HepG2 (cell line): Measurements from ENCODE around the gene TNPO3. TPM values are rescaled to one million over a fixed set of nuclear protein-coding genes. Genes with fewer than 3 reads are reported as not detected.

Experiments
- CBX1 ChIP-seq: IDR thresholded peaks from one replicate; pipeline ENCODE4 v1.6.1; 2016; ENCODE audit warnings: antibody characterized with exemption, low read depth
- CCDC6 ChIP-seq: sonication (generic); formaldehyde crosslinking; IDR thresholded peaks from 2 replicates; pipeline ENCODE4 v1.8.1; 2022; ENCODE audit warnings: mild to moderate bottlenecking, missing genetic modification reagents, moderate library complexity
- MTF1 ChIP-seq: sonication (generic); formaldehyde crosslinking; IDR thresholded peaks from 2 replicates; pipeline ENCODE4 v1.5.0; 2020; ENCODE audit warnings: missing genetic modification reagents
- NCOR1 ChIP-seq: fragments of 200-600 bp; sonication (generic); IDR thresholded peaks from 2 replicates; pipeline ENCODE4 v1.7.0; 2017; ENCODE audit warnings: antibody characterized with exemption, low read length, borderline replicate concordance
- NFYC ChIP-seq: IDR thresholded peaks from 2 replicates; pipeline ENCODE4 v1.6.1; 2016; ENCODE audit warnings: missing genetic modification reagents, missing compliant biosample characterization
- NPAS2 ChIP-seq: sonication (generic); formaldehyde crosslinking; IDR thresholded peaks from 2 replicates; pipeline ENCODE4 v1.8.0; 2022; ENCODE audit warnings: mild to moderate bottlenecking, missing genetic modification reagents, borderline replicate concordance
- NR2F1 ChIP-seq, 2 experiments: fragments of 450-650 bp in 1 of 2; formaldehyde crosslinking in 1 of 2; IDR thresholded peaks; 2 replicates each; pipeline versions ENCODE4 v1.5.0 to v1.6.1; 2016 to 2020; ENCODE audit warnings: mild to moderate bottlenecking in 1 of 2, missing compliant biosample characterization in 1 of 2, missing genetic modification reagents in 1 of 2, moderate library complexity in 1 of 2
- RARA ChIP-seq: IDR thresholded peaks from 2 replicates; pipeline ENCODE4 v1.6.1; 2016; ENCODE audit warnings: missing genetic modification reagents, missing compliant biosample characterization
- REL ChIP-seq: sonication (generic); formaldehyde crosslinking; conservative IDR thresholded peaks from 2 replicates; pipeline ENCODE4 v1.8.0; 2022; ENCODE audit warnings: mild to moderate bottlenecking, missing genetic modification reagents, moderate library complexity
- SMAD9 ChIP-seq: sonication (generic); formaldehyde crosslinking; IDR thresholded peaks from 2 replicates; pipeline ENCODE4 v1.5.1; 2020; ENCODE audit warnings: mild to moderate bottlenecking, missing genetic modification reagents
- TEAD2 ChIP-seq: sonication (generic); formaldehyde crosslinking; IDR thresholded peaks from 2 replicates; pipeline ENCODE4 v1.9.0; 2021; ENCODE audit warnings: missing genetic modification reagents
- ZNF569 ChIP-seq: sonication (generic); formaldehyde crosslinking; IDR thresholded peaks from 2 replicates; pipeline ENCODE4 v1.5.0; 2020; ENCODE audit warnings: mild to moderate bottlenecking, missing genetic modification reagents, moderate library complexity, borderline replicate concordance
- polyA plus RNA-seq, 8 experiments: library from polyadenylated mRNA; depleted of rRNA in 3 of 8; stranded (reverse) in 7 of 8; unstranded in 1 of 8; fragments of >200 nt; fragmentation: Illumina TruSeq in 4 of 8; extraction: Trizol in 4 of 8; gene quantifications; 2 replicates each; pipeline versions ENCODE4 v1.2.1 to v1.2.3, GENCODE V29; 2011 to 2016; ENCODE audit warnings: low read depth in 4 of 8, missing spikeins in 1 of 8, mixed read lengths in 1 of 8; ENCODE audit not compliant: insufficient read depth in 1 of 8
- total RNA-seq, 5 experiments: library from RNA; depleted of rRNA; stranded (reverse); fragments of >200 nt; fragmentation: Illumina TruSeq; extraction: Trizol; gene quantifications; 2 replicates each; pipeline ENCODE4 v1.2.3, GENCODE V29; 2016; ENCODE audit warnings: low read depth in 1 of 5
- TF ChIP-seq, protein P1 (sequence below): sonication (generic); formaldehyde crosslinking; IDR thresholded peaks from 2 replicates; pipeline ENCODE4 v1.5.1; 2020; ENCODE audit warnings: mild to moderate bottlenecking, missing genetic modification reagents, moderate library complexity
- TF ChIP-seq, protein P2 (sequence below): sonication (generic); formaldehyde crosslinking; IDR thresholded peaks from 2 replicates; pipeline ENCODE4 v1.5.1; 2020; ENCODE audit warnings: missing genetic modification reagents, mild to moderate bottlenecking, borderline replicate concordance
- TF ChIP-seq, protein P3 (sequence below): sonication (generic); formaldehyde crosslinking; IDR thresholded peaks from 2 replicates; pipeline ENCODE4 v1.9.0; 2021; ENCODE audit warnings: mild to moderate bottlenecking, missing genetic modification reagents
- TF ChIP-seq, protein P4 (sequence below): sonication (generic); formaldehyde crosslinking; IDR thresholded peaks from 2 replicates; pipeline ENCODE4 v1.9.0; 2022; ENCODE audit warnings: low read depth, missing genetic modification reagents

Gene TNPO3
- total and polyA plus RNA-seq, 2 of the 13 experiments (the other 11 are each of a cell fraction or from before 2014, with no cell fraction given): 23.8 to 44.6 TPM

DNA sequence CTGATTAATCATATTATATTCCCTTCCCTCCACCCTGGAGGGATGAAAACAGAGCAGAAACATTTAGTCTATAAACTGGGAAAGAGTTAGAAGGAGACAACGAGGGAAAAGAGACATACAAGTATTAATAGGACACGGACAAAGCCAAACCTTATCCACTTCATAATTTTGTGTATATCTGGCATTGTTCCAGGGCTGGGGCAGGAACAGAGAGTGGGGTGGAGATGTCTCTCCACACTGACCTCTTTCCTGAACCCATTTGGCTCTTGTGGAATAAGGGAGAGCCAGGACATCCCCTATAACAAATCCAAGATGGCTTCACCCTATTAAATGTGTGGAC is 45.9 kb upstream of the TNPO3 start (continued):
- TF ChIP-seq, protein P1, sequence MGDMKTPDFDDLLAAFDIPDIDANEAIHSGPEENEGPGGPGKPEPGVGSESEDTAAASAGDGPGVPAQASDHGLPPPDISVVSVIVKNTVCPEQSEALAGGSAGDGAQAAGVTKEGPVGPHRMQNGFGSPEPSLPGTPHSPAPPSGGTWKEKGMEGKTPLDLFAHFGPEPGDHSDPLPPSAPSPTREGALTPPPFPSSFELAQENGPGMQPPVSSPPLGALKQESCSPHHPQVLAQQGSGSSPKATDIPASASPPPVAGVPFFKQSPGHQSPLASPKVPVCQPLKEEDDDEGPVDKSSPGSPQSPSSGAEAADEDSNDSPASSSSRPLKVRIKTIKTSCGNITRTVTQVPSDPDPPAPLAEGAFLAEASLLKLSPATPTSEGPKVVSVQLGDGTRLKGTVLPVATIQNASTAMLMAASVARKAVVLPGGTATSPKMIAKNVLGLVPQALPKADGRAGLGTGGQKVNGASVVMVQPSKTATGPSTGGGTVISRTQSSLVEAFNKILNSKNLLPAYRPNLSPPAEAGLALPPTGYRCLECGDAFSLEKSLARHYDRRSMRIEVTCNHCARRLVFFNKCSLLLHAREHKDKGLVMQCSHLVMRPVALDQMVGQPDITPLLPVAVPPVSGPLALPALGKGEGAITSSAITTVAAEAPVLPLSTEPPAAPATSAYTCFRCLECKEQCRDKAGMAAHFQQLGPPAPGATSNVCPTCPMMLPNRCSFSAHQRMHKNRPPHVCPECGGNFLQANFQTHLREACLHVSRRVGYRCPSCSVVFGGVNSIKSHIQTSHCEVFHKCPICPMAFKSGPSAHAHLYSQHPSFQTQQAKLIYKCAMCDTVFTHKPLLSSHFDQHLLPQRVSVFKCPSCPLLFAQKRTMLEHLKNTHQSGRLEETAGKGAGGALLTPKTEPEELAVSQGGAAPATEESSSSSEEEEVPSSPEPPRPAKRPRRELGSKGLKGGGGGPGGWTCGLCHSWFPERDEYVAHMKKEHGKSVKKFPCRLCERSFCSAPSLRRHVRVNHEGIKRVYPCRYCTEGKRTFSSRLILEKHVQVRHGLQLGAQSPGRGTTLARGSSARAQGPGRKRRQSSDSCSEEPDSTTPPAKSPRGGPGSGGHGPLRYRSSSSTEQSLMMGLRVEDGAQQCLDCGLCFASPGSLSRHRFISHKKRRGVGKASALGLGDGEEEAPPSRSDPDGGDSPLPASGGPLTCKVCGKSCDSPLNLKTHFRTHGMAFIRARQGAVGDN (CRISPR knock-in tag): no peak
- TF ChIP-seq NFYC: no peak
- no peak for TF ChIP-seq NCOR1
- TF ChIP-seq NPAS2 (CRISPR knock-in tag): no peak
- TF ChIP-seq MTF1 (CRISPR knock-in tag): no peak
- TF ChIP-seq SMAD9: no peak
- TF ChIP-seq CCDC6 (CRISPR knock-in tag): no peak
- TF ChIP-seq, protein P2, sequence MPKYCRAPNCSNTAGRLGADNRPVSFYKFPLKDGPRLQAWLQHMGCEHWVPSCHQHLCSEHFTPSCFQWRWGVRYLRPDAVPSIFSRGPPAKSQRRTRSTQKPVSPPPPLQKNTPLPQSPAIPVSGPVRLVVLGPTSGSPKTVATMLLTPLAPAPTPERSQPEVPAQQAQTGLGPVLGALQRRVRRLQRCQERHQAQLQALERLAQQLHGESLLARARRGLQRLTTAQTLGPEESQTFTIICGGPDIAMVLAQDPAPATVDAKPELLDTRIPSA: no peak
- no peak for TF ChIP-seq CBX1
- no peak for TF ChIP-seq TEAD2 (CRISPR knock-in tag)
- TF ChIP-seq RARA (CRISPR knock-in tag): no peak
- no peak for TF ChIP-seq NR2F1 (CRISPR knock-in tag; IDR thresholded peaks at IDR 0.05)
- TF ChIP-seq ZNF569 (CRISPR knock-in tag): no peak
- no peak for TF ChIP-seq REL (CRISPR knock-in tag)
- TF ChIP-seq, protein P3, sequence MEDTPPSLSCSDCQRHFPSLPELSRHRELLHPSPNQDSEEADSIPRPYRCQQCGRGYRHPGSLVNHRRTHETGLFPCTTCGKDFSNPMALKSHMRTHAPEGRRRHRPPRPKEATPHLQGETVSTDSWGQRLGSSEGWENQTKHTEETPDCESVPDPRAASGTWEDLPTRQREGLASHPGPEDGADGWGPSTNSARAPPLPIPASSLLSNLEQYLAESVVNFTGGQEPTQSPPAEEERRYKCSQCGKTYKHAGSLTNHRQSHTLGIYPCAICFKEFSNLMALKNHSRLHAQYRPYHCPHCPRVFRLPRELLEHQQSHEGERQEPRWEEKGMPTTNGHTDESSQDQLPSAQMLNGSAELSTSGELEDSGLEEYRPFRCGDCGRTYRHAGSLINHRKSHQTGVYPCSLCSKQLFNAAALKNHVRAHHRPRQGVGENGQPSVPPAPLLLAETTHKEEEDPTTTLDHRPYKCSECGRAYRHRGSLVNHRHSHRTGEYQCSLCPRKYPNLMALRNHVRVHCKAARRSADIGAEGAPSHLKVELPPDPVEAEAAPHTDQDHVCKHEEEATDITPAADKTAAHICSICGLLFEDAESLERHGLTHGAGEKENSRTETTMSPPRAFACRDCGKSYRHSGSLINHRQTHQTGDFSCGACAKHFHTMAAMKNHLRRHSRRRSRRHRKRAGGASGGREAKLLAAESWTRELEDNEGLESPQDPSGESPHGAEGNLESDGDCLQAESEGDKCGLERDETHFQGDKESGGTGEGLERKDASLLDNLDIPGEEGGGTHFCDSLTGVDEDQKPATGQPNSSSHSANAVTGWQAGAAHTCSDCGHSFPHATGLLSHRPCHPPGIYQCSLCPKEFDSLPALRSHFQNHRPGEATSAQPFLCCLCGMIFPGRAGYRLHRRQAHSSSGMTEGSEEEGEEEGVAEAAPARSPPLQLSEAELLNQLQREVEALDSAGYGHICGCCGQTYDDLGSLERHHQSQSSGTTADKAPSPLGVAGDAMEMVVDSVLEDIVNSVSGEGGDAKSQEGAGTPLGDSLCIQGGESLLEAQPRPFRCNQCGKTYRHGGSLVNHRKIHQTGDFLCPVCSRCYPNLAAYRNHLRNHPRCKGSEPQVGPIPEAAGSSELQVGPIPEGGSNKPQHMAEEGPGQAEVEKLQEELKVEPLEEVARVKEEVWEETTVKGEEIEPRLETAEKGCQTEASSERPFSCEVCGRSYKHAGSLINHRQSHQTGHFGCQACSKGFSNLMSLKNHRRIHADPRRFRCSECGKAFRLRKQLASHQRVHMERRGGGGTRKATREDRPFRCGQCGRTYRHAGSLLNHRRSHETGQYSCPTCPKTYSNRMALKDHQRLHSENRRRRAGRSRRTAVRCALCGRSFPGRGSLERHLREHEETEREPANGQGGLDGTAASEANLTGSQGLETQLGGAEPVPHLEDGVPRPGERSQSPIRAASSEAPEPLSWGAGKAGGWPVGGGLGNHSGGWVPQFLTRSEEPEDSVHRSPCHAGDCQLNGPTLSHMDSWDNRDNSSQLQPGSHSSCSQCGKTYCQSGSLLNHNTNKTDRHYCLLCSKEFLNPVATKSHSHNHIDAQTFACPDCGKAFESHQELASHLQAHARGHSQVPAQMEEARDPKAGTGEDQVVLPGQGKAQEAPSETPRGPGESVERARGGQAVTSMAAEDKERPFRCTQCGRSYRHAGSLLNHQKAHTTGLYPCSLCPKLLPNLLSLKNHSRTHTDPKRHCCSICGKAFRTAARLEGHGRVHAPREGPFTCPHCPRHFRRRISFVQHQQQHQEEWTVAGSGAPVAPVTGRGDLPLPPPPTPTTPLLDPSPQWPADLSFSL (CRISPR knock-in tag): peak; percentile 11; the same call in 1 of the 2 replicates
- TF ChIP-seq, protein P4, sequence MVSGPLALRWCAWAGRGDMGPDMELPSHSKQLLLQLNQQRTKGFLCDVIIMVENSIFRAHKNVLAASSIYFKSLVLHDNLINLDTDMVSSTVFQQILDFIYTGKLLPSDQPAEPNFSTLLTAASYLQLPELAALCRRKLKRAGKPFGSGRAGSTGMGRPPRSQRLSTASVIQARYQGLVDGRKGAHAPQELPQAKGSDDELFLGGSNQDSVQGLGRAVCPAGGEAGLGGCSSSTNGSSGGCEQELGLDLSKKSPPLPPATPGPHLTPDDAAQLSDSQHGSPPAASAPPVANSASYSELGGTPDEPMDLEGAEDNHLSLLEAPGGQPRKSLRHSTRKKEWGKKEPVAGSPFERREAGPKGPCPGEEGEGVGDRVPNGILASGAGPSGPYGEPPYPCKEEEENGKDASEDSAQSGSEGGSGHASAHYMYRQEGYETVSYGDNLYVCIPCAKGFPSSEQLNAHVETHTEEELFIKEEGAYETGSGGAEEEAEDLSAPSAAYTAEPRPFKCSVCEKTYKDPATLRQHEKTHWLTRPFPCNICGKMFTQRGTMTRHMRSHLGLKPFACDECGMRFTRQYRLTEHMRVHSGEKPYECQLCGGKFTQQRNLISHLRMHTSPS (CRISPR knock-in tag): no peak
